KMS-11 (cell line): ENCODE results near the gene STRAP.

Experiments used
- H2AFZ ChIP-seq: fragments of 200-600 bp; sonication (generic); 2 replicates; pipeline ENCODE4 v1.6.1; 2016; ENCODE audit warnings: antibody characterized with exemption, mixed run types, low read depth
- H3K27ac ChIP-seq: fragments of 200-600 bp; sonication (generic); 2 replicates; pipeline ENCODE4 v1.6.1; 2016; ENCODE audit warnings: mild to moderate bottlenecking, mixed run types
- H3K27me3 ChIP-seq: fragments of 200-600 bp; sonication (generic); 2 replicates; pipeline ENCODE4 v1.6.1; 2017; ENCODE audit warnings: mild to moderate bottlenecking, low read depth, mixed run types, moderate library complexity; ENCODE audit not compliant: insufficient read depth
- H3K36me3 ChIP-seq: fragments of 200-600 bp; sonication (generic); 2 replicates; pipeline ENCODE4 v1.6.1; 2017; ENCODE audit warnings: mild to moderate bottlenecking, mixed run types; ENCODE audit not compliant: insufficient read depth
- H3K4me1 ChIP-seq: fragments of 200-600 bp; sonication (generic); 2 replicates; pipeline ENCODE4 v1.6.1; 2016; ENCODE audit warnings: mild to moderate bottlenecking, low read depth, mixed run types; ENCODE audit not compliant: poor library complexity, severe bottlenecking
- H3K4me2 ChIP-seq: fragments of 200-600 bp; sonication (generic); 2 replicates; pipeline ENCODE4 v1.7.0; 2016; ENCODE audit warnings: mild to moderate bottlenecking, mixed run types
- H3K4me3 ChIP-seq: fragments of 200-600 bp; sonication (generic); IDR thresholded peaks from 2 replicates; pipeline ENCODE4 v1.6.1; 2017; ENCODE audit warnings: low read depth, low read length, mixed read lengths; ENCODE audit not compliant: insufficient read depth
- H3K79me2 ChIP-seq: fragments of 200-600 bp; sonication (generic); 2 replicates; pipeline ENCODE4 v1.6.1; 2016; ENCODE audit warnings: low read depth, mixed run types; ENCODE audit not compliant: insufficient read depth
- H3K9ac ChIP-seq: fragments of 200-600 bp; sonication (generic); 2 replicates; pipeline ENCODE4 v1.6.1; 2016; ENCODE audit warnings: mild to moderate bottlenecking, mixed run types
- H4K20me1 ChIP-seq: fragments of 200-600 bp; sonication (generic); 2 replicates; pipeline ENCODE4 v1.6.1; 2016; ENCODE audit warnings: mild to moderate bottlenecking, mixed run types; ENCODE audit not compliant: insufficient read depth
- TF ChIP-seq, protein P1 (sequence below): fragments of 200-600 bp; sonication (generic); conservative IDR thresholded peaks from 2 replicates; pipeline ENCODE4 v1.6.1; 2017; ENCODE audit warnings: low read depth, mild to moderate bottlenecking, antibody characterized with exemption, low read length, moderate library complexity, mixed read lengths

The STRAP gene

DNA sequence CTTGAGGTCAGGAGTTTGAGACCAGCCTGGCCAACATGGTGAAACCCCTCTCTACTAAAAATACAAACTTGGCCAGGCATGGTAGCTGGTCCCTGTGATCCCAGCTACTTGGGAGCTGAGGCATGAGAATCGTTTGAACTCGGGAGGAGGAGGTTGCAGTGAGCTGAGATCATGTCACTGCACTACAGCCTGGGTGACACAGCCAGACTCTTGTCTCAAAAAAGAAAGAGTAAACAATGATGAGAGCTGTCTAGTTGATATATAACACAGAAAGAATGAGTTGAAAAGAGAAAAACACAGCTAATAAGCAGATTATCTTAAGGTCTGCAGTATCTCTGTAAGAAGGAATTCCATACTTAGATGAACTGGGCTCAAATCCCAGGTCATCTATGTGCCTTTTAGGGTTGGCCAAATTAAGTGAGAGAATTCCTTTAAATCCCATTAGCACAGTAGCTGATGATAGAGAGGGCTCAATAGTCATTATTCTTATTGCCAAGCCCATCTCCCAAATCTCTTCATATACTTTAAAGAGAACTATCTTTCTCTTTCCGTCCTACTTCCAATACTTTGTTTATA lies 31.1 kb upstream of the STRAP start:
- Histone ChIP-seq H3K4me1 (peaks cover 6% of the 10 kb centered on the region), H3K4me3 (no peak overlapping the region), H3K36me3 (no peaks in the 10 kb centered on the region), H3K9ac (no peak overlapping the region), H2AFZ (no peak overlapping the region), H3K79me2 (no peaks in the 10 kb centered on the region), H3K27me3 (no peaks in the 10 kb centered on the region), H4K20me1 (no peaks in the 10 kb centered on the region), H3K4me2 (no peak overlapping the region), H3K27ac (no peak overlapping the region)
- TF ChIP-seq, protein P1, sequence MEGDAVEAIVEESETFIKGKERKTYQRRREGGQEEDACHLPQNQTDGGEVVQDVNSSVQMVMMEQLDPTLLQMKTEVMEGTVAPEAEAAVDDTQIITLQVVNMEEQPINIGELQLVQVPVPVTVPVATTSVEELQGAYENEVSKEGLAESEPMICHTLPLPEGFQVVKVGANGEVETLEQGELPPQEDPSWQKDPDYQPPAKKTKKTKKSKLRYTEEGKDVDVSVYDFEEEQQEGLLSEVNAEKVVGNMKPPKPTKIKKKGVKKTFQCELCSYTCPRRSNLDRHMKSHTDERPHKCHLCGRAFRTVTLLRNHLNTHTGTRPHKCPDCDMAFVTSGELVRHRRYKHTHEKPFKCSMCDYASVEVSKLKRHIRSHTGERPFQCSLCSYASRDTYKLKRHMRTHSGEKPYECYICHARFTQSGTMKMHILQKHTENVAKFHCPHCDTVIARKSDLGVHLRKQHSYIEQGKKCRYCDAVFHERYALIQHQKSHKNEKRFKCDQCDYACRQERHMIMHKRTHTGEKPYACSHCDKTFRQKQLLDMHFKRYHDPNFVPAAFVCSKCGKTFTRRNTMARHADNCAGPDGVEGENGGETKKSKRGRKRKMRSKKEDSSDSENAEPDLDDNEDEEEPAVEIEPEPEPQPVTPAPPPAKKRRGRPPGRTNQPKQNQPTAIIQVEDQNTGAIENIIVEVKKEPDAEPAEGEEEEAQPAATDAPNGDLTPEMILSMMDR: no peak

DNA sequence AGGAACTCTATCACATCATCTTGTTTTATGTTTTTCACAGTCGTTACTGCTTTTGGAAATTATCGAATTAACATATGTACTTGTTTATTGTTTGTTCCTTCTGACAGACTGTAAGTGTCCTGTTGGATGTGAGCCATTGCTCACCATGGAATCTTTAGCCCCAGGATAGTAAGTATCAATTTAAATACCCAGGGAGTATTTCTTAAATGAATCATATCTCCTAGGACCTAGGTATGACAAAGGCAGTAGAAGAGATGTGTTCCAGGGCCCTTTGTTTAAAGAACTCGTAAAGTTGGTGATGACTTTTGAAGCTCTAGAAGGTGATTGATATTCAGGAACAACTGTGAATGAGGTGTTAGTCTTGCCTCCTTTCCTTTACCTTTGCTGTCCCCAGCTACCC lies 30.3 kb upstream of the STRAP start:
- Histone ChIP-seq H3K4me1 (peaks cover 6% of the 10 kb centered on the region), H2AFZ (no peak overlapping the region), H3K4me3 (no peak overlapping the region), H3K27me3 (no peaks in the 10 kb centered on the region), H3K9ac (no peak overlapping the region), H3K27ac (no peak overlapping the region), H3K79me2 (no peaks in the 10 kb centered on the region), H3K36me3 (no peaks in the 10 kb centered on the region), H4K20me1 (no peaks in the 10 kb centered on the region), H3K4me2 (no peak overlapping the region)
- TF ChIP-seq, protein P1: no peak

DNA sequence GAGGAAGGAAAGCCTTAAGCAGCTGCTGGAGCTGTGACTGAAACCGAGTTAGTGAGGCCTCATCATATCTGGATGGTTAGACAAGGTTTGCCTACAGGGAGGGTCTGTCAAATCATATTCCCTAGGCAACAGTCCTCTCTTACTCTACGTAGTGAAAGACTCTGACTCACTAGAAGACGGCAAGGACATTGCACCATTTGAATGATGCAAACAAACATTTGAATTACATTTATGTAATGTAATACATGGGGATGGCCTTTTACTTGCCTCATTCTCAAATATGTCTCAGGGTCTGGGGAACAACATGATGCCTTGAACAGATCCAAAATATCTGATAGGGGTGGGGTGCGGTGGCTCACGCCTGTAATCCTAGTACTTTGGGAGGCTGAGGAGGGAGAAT lies 29.8 kb upstream of the STRAP start:
- no peaks in the 10 kb centered on the region for H4K20me1 ChIP-seq
- no peak overlapping the region for H2AFZ ChIP-seq
- H3K27ac ChIP-seq: no peak overlapping the region
- no peaks in the 10 kb centered on the region for H3K36me3 ChIP-seq
- no peaks in the 10 kb centered on the region for H3K27me3 ChIP-seq
- H3K9ac ChIP-seq: no peak overlapping the region
- no peaks in the 10 kb centered on the region for H3K79me2 ChIP-seq
- TF ChIP-seq, protein P1: no peak
- no peak overlapping the region for H3K4me2 ChIP-seq
- peaks cover 6% of the 10 kb centered on the region for H3K4me1 ChIP-seq
- H3K4me3 ChIP-seq: no peak overlapping the region

DNA sequence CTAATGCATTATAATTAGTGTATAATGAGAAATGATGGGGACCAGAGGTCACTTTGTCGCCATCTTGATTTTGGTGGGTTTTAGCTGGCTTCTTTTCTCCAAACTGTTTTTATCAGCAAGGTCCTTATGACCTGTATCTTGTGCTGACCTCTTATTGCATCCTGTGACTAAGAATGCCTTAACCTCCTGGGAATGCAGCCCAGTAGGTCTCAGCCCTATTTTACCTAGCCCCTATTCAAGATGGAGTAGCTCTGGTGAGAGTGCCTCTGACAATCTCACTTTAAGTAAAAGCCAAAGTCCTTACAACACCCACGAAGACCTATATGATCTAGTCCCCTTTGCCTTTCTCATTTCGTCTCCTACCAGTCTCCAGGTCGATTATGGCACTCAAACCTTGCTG lies 28.3 kb upstream of the STRAP start:
- no peaks in the 10 kb centered on the region for H3K27me3 ChIP-seq
- no peak overlapping the region for H3K4me2 ChIP-seq
- no peaks in the 10 kb centered on the region for H3K36me3 ChIP-seq
- no peaks in the 10 kb centered on the region for H4K20me1 ChIP-seq
- H3K4me1 ChIP-seq: peaks cover 6% of the 10 kb centered on the region
- no peak overlapping the region for H3K4me3 ChIP-seq
- TF ChIP-seq, protein P1: no peak
- no peak overlapping the region for H3K27ac ChIP-seq
- H3K79me2 ChIP-seq: no peaks in the 10 kb centered on the region
- no peak overlapping the region for H2AFZ ChIP-seq
- no peak overlapping the region for H3K9ac ChIP-seq
